SK-N-SH (cell line): ENCODE data around the gene CENPX. TPM values are rescaled to one million over a fixed set of nuclear protein-coding genes. Genes with fewer than 3 reads are reported as not detected.

ENCODE experiments used
- CTCF ChIA-PET: fragments of 300-600, 350-600 bp; formaldehyde crosslinking; extraction: SDS; loops from one replicate; lab custom pipeline; 2021; lab: Yijun Ruan, JAX
- POLR2A ChIA-PET: fragments of 350-600 bp; sonication (Branson Sonifier 250); formaldehyde crosslinking; extraction: SDS; loops from one replicate; lab custom pipeline; 2020; ENCODE audit warnings: antibody characterized with exemption, inconsistent platforms; lab: Yijun Ruan, JAX
- DNase-seq: peaks from one replicate; pipeline ENCODE4 v3.0.0; 2012
- H2AFZ ChIP-seq: fragments of 200-600 bp; sonication (generic); 2 replicates; pipeline ENCODE4 v1.8.1; 2016; ENCODE audit warnings: antibody characterized with exemption, mild to moderate bottlenecking, low read depth
- H3F3A ChIP-seq: fragments of 200-600 bp; sonication (generic); replicated peaks from 2 replicates; pipeline ENCODE3; 2016; ENCODE audit warnings: antibody characterized with exemption, mild to moderate bottlenecking; ENCODE audit not compliant: insufficient read depth
- H3K27ac ChIP-seq, 2 experiments: fragments of 200-500 bp in 1 of 2; fragments of 200-600 bp in 1 of 2; sonication (Bioruptor generic) in 1 of 2; sonication (generic), shearing (Covaris generic) in 1 of 2; 2 replicates each; pipeline versions ENCODE4 v1.5.1 to v1.6.1; 2014 to 2016; ENCODE audit warnings: low read depth in 2 of 2, inconsistent platforms in 1 of 2, low read length in 1 of 2, mild to moderate bottlenecking in 1 of 2, mixed read lengths in 1 of 2
- H3K27me3 ChIP-seq: fragments of 200-600 bp; sonication (generic), shearing (Covaris generic); 2 replicates; pipeline ENCODE4 v1.6.1; 2016; ENCODE audit warnings: mixed run types; ENCODE audit not compliant: insufficient read depth
- H3K36me3 ChIP-seq, 2 experiments: fragments of 200-500 bp in 1 of 2; fragments of 200-600 bp in 1 of 2; sonication (Bioruptor generic) in 1 of 2; sonication (generic) in 1 of 2; replicated peaks in 1 of 2; 2 replicates each; pipeline versions ENCODE3 to v1.5.1; 2014 to 2016; ENCODE audit warnings: low read length in 1 of 2, mild to moderate bottlenecking in 1 of 2; ENCODE audit not compliant: insufficient read depth in 2 of 2, control insufficient read depth in 1 of 2
- H3K4me1 ChIP-seq, 2 experiments: fragments of 200-500 bp in 1 of 2; fragments of 200-600 bp in 1 of 2; sonication (Bioruptor generic) in 1 of 2; sonication (generic), shearing (Covaris generic) in 1 of 2; 2 replicates each; pipeline versions ENCODE4 v1.5.1 to v1.6.1; 2014 to 2016; ENCODE audit warnings: low read depth in 1 of 2, low read length in 1 of 2, mixed run types in 1 of 2; ENCODE audit not compliant: insufficient read depth in 2 of 2, control insufficient read depth in 1 of 2
- H3K4me2 ChIP-seq: fragments of 200-600 bp; sonication (generic), shearing (Covaris generic); 2 replicates; pipeline ENCODE4 v1.6.1; 2017; ENCODE audit warnings: mixed run types
- H3K4me3 ChIP-seq, 2 experiments: fragments of 200-500 bp in 1 of 2; fragments of 200-600 bp in 1 of 2; sonication (Bioruptor generic) in 1 of 2; sonication (generic), shearing (Covaris generic) in 1 of 2; 2 replicates each; pipeline versions ENCODE4 v1.5.1 to v1.8.1; 2014 to 2016; ENCODE audit warnings: low read depth in 2 of 2, inconsistent platforms in 1 of 2, low read length in 1 of 2, mild to moderate bottlenecking in 1 of 2, mixed read lengths in 1 of 2, moderate library complexity in 1 of 2
- H3K79me2 ChIP-seq: fragments of 200-600 bp; sonication (generic); 2 replicates; pipeline ENCODE4 v1.8.1; 2017; ENCODE audit warnings: mild to moderate bottlenecking; ENCODE audit not compliant: insufficient read depth
- H3K9ac ChIP-seq: fragments of 200-600 bp; sonication (generic); 2 replicates; pipeline ENCODE4 v1.6.1; 2017; ENCODE audit warnings: mixed run types
- H3K9me2 ChIP-seq: fragments of 200-600 bp; sonication (generic); 2 replicates; pipeline ENCODE4 v1.6.1; 2017; ENCODE audit warnings: mixed run types
- H3K9me3 ChIP-seq: fragments of 200-600 bp; sonication (generic); 2 replicates; pipeline ENCODE4 v1.6.1; 2017; ENCODE audit warnings: mixed run types, mild to moderate bottlenecking, moderate library complexity
- H4K20me1 ChIP-seq: fragments of 200-600 bp; sonication (generic); 2 replicates; pipeline ENCODE4 v1.6.1; 2017; ENCODE audit warnings: mild to moderate bottlenecking, mixed run types; ENCODE audit not compliant: insufficient read depth
- CHD2 ChIP-seq: fragments of 150-350 bp; IDR thresholded peaks from 2 replicates; pipeline ENCODE4 v1.6.1; 2018; ENCODE audit warnings: low read length; ENCODE audit not compliant: partially characterized antibody
- ELF1 ChIP-seq: IDR thresholded peaks from 2 replicates; pipeline ENCODE4 v1.4.0; 2012
- EP300 ChIP-seq, 2 experiments: IDR thresholded peaks; 2 replicates each; pipeline versions ENCODE4 v1.4.0 to v1.6.1; 2012; ENCODE audit warnings: borderline replicate concordance in 1 of 2, low read depth in 1 of 2, low read length in 1 of 2
- FOSL2 ChIP-seq: IDR thresholded peaks from 2 replicates; pipeline ENCODE4 v1.4.0; 2012; ENCODE audit warnings: low read depth, mild to moderate bottlenecking, moderate library complexity, borderline replicate concordance
- FOXJ3 ChIP-seq: sonication (generic); formaldehyde crosslinking; IDR thresholded peaks from 2 replicates; pipeline ENCODE4 v1.5.1; 2020; ENCODE audit warnings: mild to moderate bottlenecking, missing genetic modification reagents
- GABPA ChIP-seq: IDR thresholded peaks from 2 replicates; pipeline ENCODE4 v1.4.0; 2012; ENCODE audit warnings: low read depth, mild to moderate bottlenecking
- RCOR1 ChIP-seq: fragments of 150-350 bp; IDR thresholded peaks from 2 replicates; pipeline ENCODE4 v1.6.1; 2017; ENCODE audit warnings: antibody characterized with exemption, low read length
- RFX5 ChIP-seq: IDR thresholded peaks from 2 replicates; pipeline ENCODE4 v1.6.1; 2012; ENCODE audit warnings: mild to moderate bottlenecking, improper control_type of control experiment, low read length
- SMC3 ChIP-seq: IDR thresholded peaks from 2 replicates; pipeline ENCODE4 v1.6.1; 2012; ENCODE audit warnings: low read depth, low read length, improper control_type of control experiment
- TAF1 ChIP-seq: IDR thresholded peaks from 2 replicates; pipeline ENCODE4 v1.6.1; 2012; ENCODE audit warnings: low read depth, mild to moderate bottlenecking, low read length, moderate library complexity, borderline replicate concordance
- TEAD4 ChIP-seq: IDR thresholded peaks from 2 replicates; pipeline ENCODE4 v1.4.0; 2012; ENCODE audit warnings: mild to moderate bottlenecking, borderline replicate concordance; ENCODE audit not compliant: insufficient read depth
- USF2 ChIP-seq: fragments of 150-350 bp; IDR thresholded peaks from 2 replicates; pipeline ENCODE4 v1.6.1; 2017; ENCODE audit warnings: antibody characterized with exemption, low read length, low read depth, borderline replicate concordance
- WGBS: methylation state at CpG from one replicate; pipeline ENCODE4 v1.1.6; 2017; ENCODE audit warnings: low lambda C conversion rate; 5-methylcytosine and 5-hydroxymethylcytosine counted together
- polyA plus RNA-seq, 3 experiments: library from polyadenylated mRNA; depleted of rRNA; stranded (reverse); fragments of >200 nt; gene quantifications; 2 replicates each; pipeline ENCODE4 v1.2.3, GENCODE V29; 2012
- TF ChIP-seq, protein P1 (sequence below): IDR thresholded peaks from 2 replicates; pipeline ENCODE4 v1.4.0; 2012; ENCODE audit warnings: low read depth, borderline replicate concordance
- TF ChIP-seq, protein P2 (sequence below): IDR thresholded peaks from 2 replicates; pipeline ENCODE4 v1.4.0; 2012; ENCODE audit warnings: low read depth
- TF ChIP-seq, protein P3 (sequence below): IDR thresholded peaks from 2 replicates; pipeline ENCODE4 v1.6.1; 2012; ENCODE audit warnings: mild to moderate bottlenecking, low read depth, low read length, moderate library complexity

The CENPX gene
- polyA plus RNA-seq, 1 of the 3 experiments (the other 2 are of a cell fraction): 255 TPM

DNA sequence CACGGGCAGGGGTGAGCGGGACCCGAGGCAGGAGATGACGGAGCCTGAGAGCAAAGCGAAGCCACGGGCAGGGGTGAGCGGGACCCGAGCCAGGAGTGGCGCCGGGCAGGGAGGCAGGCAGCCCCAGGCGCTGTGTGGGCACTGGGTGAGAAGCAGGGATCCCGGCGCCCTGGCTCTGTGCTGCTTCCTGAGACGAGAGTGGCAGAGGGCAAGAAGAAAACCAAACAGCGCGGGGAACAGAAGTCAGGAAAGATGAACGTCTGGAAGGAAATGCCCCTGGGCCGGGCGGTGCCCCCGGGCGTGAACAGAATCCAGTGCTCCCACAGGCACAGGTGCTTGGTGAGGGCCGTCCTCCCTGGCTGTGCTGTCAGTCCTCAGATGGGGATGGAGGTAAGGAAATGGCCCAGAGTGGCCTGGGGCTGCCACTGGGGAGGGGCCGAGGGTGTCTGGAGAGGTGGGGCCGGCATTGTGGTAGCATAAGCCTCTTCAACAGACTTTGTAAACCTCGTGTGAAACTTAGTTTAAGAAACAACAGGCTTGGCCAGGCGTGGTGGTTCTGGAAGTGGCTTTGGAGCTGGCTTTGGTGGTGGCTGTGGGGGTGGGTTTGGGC is 35.4 kb downstream of the CENPX start:
- TF ChIP-seq, protein P1, sequence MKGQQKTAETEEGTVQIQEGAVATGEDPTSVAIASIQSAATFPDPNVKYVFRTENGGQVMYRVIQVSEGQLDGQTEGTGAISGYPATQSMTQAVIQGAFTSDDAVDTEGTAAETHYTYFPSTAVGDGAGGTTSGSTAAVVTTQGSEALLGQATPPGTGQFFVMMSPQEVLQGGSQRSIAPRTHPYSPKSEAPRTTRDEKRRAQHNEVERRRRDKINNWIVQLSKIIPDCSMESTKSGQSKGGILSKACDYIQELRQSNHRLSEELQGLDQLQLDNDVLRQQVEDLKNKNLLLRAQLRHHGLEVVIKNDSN: no peak
- no peak for TF ChIP-seq ELF1
- TF ChIP-seq, all 33 proteins: peak for 0
- WGBS: 94% methylated on average over 26 of the region's 26 CpGs
- H3K27me3 ChIP-seq: no peaks in the 10 kb centered on the region
- peaks cover 19 to 20% of the 10 kb centered on the region in 2 experiments for H3K36me3 ChIP-seq
- H2AFZ ChIP-seq: no peak overlapping the region
- ChIA-PET CTCF (interaction anchor here (1.3 to 6.1 kb wide), 3 partner anchors 24 to 43 kb away, joined by 3 to 64 read pairs (median 8); partner anchors contain the start of genes NOTUM and RAC3), POLR2A (interaction anchor here (1.3 kb wide), 1 partner anchor 9 kb away, joined by 6 read pairs; no protein-coding TSS in a partner anchor)
- H3K27ac ChIP-seq: no peak overlapping the region
- H3K9me3 ChIP-seq: no peaks in the 10 kb centered on the region
- no peak overlapping the region for H3K4me2 ChIP-seq
- H3F3A ChIP-seq: peaks cover 7% of the 10 kb centered on the region
- no peak for DNase-seq
- H3K9me2 ChIP-seq: no peaks in the 10 kb centered on the region
- no peaks in the 10 kb centered on the region; the same call in 1 of the 2 replicates for H4K20me1 ChIP-seq
- H3K79me2 ChIP-seq: peaks cover 16% of the 10 kb centered on the region; the same call in 1 of the 2 replicates
- H3K9ac ChIP-seq: no peak overlapping the region
- no peak overlapping the region for H3K4me3 ChIP-seq
- H3K4me1 ChIP-seq: peaks cover 0 to 19% of the 10 kb centered on the region in 2 experiments; a peak in 1 of 4 replicates

GRCh38 chr17:81986606-81987005 is 36.1 kb downstream of the CENPX start:
- CTCF ChIA-PET: interaction anchor here (1.3 to 7.2 kb wide), 3 partner anchors 18 to 33 kb away, joined by 3 to 49 read pairs (median 11); partner anchors contain the start of gene NOTUM
- no peaks in the 10 kb centered on the region; the same call in 1 of the 2 replicates for H4K20me1 ChIP-seq

More at GRCh38 chr17:81986606-81987005, 36.1 kb downstream of the CENPX start:
- Histone ChIP-seq H3K9me2 (no peaks in the 10 kb centered on the region), H3K4me1 (peaks cover 0 to 12% of the 10 kb centered on the region in 2 experiments; a peak in 1 of 4 replicates), H3F3A (peaks cover 7% of the 10 kb centered on the region), H2AFZ (no peak overlapping the region), H3K27ac (no peak overlapping the region), H3K4me2 (no peak overlapping the region)
- DNase-seq: no peak
- POLR2A ChIA-PET: no interaction called here
- 96% methylated on average over 26 of the region's 26 CpGs for WGBS
- no peak for TF ChIP-seq FOXJ3
- TF ChIP-seq, protein P2, sequence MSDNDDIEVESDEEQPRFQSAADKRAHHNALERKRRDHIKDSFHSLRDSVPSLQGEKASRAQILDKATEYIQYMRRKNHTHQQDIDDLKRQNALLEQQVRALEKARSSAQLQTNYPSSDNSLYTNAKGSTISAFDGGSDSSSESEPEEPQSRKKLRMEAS: no peak
- no peak for TF ChIP-seq TEAD4
- TF ChIP-seq SMC3: no peak
- no peak for TF ChIP-seq RCOR1
- TF ChIP-seq TAF1: no peak
- TF ChIP-seq CHD2: no peak
- TF ChIP-seq, protein P3, sequence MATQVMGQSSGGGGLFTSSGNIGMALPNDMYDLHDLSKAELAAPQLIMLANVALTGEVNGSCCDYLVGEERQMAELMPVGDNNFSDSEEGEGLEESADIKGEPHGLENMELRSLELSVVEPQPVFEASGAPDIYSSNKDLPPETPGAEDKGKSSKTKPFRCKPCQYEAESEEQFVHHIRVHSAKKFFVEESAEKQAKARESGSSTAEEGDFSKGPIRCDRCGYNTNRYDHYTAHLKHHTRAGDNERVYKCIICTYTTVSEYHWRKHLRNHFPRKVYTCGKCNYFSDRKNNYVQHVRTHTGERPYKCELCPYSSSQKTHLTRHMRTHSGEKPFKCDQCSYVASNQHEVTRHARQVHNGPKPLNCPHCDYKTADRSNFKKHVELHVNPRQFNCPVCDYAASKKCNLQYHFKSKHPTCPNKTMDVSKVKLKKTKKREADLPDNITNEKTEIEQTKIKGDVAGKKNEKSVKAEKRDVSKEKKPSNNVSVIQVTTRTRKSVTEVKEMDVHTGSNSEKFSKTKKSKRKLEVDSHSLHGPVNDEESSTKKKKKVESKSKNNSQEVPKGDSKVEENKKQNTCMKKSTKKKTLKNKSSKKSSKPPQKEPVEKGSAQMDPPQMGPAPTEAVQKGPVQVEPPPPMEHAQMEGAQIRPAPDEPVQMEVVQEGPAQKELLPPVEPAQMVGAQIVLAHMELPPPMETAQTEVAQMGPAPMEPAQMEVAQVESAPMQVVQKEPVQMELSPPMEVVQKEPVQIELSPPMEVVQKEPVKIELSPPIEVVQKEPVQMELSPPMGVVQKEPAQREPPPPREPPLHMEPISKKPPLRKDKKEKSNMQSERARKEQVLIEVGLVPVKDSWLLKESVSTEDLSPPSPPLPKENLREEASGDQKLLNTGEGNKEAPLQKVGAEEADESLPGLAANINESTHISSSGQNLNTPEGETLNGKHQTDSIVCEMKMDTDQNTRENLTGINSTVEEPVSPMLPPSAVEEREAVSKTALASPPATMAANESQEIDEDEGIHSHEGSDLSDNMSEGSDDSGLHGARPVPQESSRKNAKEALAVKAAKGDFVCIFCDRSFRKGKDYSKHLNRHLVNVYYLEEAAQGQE: no peak
- TF ChIP-seq FOSL2: no peak
- no peak for TF ChIP-seq ELF1
- TF ChIP-seq EP300 (IDR thresholded peaks at IDR 0.05; ENCODE audit: borderline replicate concordance in 1 of 2, low read depth in 1 of 2, low read length in 1 of 2): no peak
- no peak for TF ChIP-seq USF2
- TF ChIP-seq GABPA: no peak
- no peak for TF ChIP-seq RFX5
- TF ChIP-seq, all 33 proteins: peak for 0
- H3K4me3 ChIP-seq: no peak overlapping the region
- H3K27me3 ChIP-seq: no peaks in the 10 kb centered on the region
- H3K36me3 ChIP-seq: peaks cover 19 to 20% of the 10 kb centered on the region in 2 experiments
- peaks cover 12% of the 10 kb centered on the region; the same call in 1 of the 2 replicates for H3K79me2 ChIP-seq
- no peak overlapping the region for H3K9ac ChIP-seq
- no peaks in the 10 kb centered on the region for H3K9me3 ChIP-seq
